OCI-LY7 (cell line): ENCODE data around the gene RAD1. TPM values are rescaled to one million over a fixed set of nuclear protein-coding genes. Genes with fewer than 3 reads are reported as not detected.

Experiments
- BruUV-seq: library from RNA; stranded (reverse); fragments of 400-500 nt; replicated peaks from 2 replicates; lab custom pipeline; 2021; lab: Mats Ljungman, UMichigan
- CTCF ChIA-PET: fragments of 300-600 bp; sonication (Branson Sonifier 250); formaldehyde crosslinking; loops from one replicate; lab custom pipeline; 2022; ENCODE audit warnings: antibody characterized with exemption; ENCODE audit not compliant: unreplicated experiment; lab: Charles Lee
- POLR2A ChIA-PET: fragments of 300-600 bp; sonication (Branson Sonifier 250); formaldehyde crosslinking; loops from one replicate; lab custom pipeline; 2022; ENCODE audit warnings: antibody characterized with exemption; lab: Charles Lee
- DNase-seq: peaks from one replicate; pipeline ENCODE4 v3.0.0-alpha.2; 2015; ENCODE audit warnings: low spot score
- H2AFZ ChIP-seq: fragments of 200-600 bp; sonication (generic), shearing (Covaris generic); 2 replicates; pipeline ENCODE4 v1.6.1; 2014; ENCODE audit warnings: mild to moderate bottlenecking, antibody characterized with exemption, low read length, moderate library complexity
- H3K27ac ChIP-seq: fragments of 200-600 bp; sonication (generic); 2 replicates; pipeline ENCODE4 v1.5.1; 2014; ENCODE audit warnings: mixed run types, low read depth, mild to moderate bottlenecking, moderate library complexity, low read length, inconsistent platforms; ENCODE audit not compliant: poor library complexity, severe bottlenecking
- H3K36me3 ChIP-seq: fragments of 200-600 bp; sonication (generic); 2 replicates; pipeline ENCODE4 v1.6.1; 2014; ENCODE audit warnings: mild to moderate bottlenecking, antibody characterized with exemption, low read length, moderate library complexity, mixed read lengths; ENCODE audit not compliant: insufficient read depth
- H3K4me1 ChIP-seq: fragments of 200-600 bp; sonication (generic); 2 replicates; pipeline ENCODE4 v1.5.1; 2014; ENCODE audit warnings: mild to moderate bottlenecking, low read length; ENCODE audit not compliant: insufficient read depth, poor library complexity, severe bottlenecking
- H3K4me2 ChIP-seq: fragments of 200-600 bp; sonication (generic); 2 replicates; pipeline ENCODE4 v1.6.1; 2014; ENCODE audit warnings: mild to moderate bottlenecking, low read length
- H3K4me3 ChIP-seq: fragments of 200-600 bp; sonication (generic); 2 replicates; pipeline ENCODE4 v1.5.1; 2014; ENCODE audit warnings: mild to moderate bottlenecking, low read depth, low read length; ENCODE audit not compliant: poor library complexity, severe bottlenecking
- H3K79me2 ChIP-seq: fragments of 200-600 bp; sonication (generic); 2 replicates; pipeline ENCODE4 v1.6.1; 2016; ENCODE audit warnings: low read depth, mild to moderate bottlenecking, low read length, moderate library complexity, mixed read lengths; ENCODE audit not compliant: insufficient read depth
- H3K9me2 ChIP-seq: fragments of 200-600 bp; sonication (generic); 2 replicates; pipeline ENCODE4 v1.6.1; 2016; ENCODE audit warnings: mild to moderate bottlenecking, low read length, mixed read lengths; ENCODE audit not compliant: insufficient read depth
- H3K9me3 ChIP-seq: fragments of 200-600 bp; sonication (generic); 2 replicates; pipeline ENCODE4 v1.6.1; 2014; ENCODE audit warnings: mild to moderate bottlenecking, mixed run types, low read length, mixed read lengths
- H4K20me1 ChIP-seq: fragments of 200-600 bp; sonication (generic); 2 replicates; pipeline ENCODE4 v1.6.1; 2014; ENCODE audit warnings: mild to moderate bottlenecking, antibody characterized with exemption, low read length, moderate library complexity, mixed read lengths; ENCODE audit not compliant: insufficient read depth
- EZH2phosphoT487 ChIP-seq: fragments of 200-600 bp; sonication (generic); IDR thresholded peaks from 2 replicates; pipeline ENCODE4 v1.6.1; 2018; ENCODE audit warnings: low read depth, borderline replicate concordance, mild to moderate bottlenecking, mixed run types, antibody characterized with exemption, low read length, moderate library complexity, mixed read lengths
- intact Hi-C: fragments of 100-400 bp; cut with micrococcal nuclease; formaldehyde crosslinking; loops from one replicate; pipeline ENCODE4 v1.10.0; 2022; ENCODE audit not compliant: unreplicated experiment
- total RNA-seq, 2 experiments: library from RNA; depleted of rRNA in 1 of 2; stranded (reverse); fragments of >200 nt in 1 of 2; shearing (Covaris generic) in 1 of 2; gene quantifications; 2 replicates each; pipeline ENCODE4 v1.2.3, GENCODE V29; 2014 to 2022
- TF ChIP-seq, protein P1 (sequence below): fragments of 200-600 bp; sonication (generic); conservative IDR thresholded peaks from 2 replicates; pipeline ENCODE4 v1.5.1; 2014; ENCODE audit warnings: mild to moderate bottlenecking, antibody characterized with exemption, low read length, moderate library complexity, mixed read lengths

The RAD1 gene
- total RNA-seq, 2 experiments from 2014 or later, result 49.2 to 82.1 TPM

DNA sequence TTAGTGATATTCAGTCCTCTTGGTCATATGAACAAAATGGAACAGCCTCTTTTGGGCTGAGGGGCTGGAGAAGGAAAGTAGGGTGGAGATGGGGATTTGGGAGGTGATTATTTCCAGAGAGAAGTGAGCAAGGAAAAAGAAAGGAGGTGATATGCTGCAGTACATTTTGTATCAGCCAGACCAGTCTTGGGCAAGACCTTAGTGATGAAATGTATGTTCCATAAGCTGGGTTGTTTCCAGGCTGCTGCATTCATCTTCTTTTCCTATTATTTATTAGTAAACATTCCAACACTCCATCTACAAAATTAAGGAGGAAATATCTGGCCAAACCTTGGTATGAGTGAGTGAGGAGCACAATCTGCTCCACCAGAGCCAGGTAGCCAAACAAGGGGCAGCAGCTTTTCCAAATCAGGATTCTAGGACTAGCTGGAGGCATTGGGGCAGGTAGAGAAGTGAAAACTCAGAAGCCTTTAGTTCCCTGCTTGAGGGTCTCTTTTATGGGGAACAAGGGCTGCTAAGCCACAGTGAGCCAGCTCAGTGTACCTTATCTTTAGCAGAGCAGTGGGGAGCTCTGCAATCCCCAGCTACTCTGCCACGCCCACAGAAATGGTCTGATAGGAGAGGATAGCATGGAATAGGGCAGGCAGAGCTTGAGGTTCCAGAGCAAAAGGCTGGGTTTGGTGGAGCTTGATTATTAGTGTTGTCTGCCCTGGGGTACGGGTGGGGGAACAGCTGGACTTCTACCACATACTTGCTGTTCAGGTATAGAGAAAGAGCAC is 19.5 kb downstream of the RAD1 start:
- Histone ChIP-seq H4K20me1 (no peaks in the 10 kb centered on the region), H3K36me3 (no peaks in the 10 kb centered on the region), H3K9me2 (no peaks in the 10 kb centered on the region), H3K27ac (no peak overlapping the region), H3K4me2 (no peak overlapping the region), H3K9me3 (no peaks in the 10 kb centered on the region), H2AFZ (no peak overlapping the region), H3K4me1 (no peaks in the 10 kb centered on the region), H3K4me3 (no peak overlapping the region), H3K79me2 (no peaks in the 10 kb centered on the region)
- DNase-seq, result no peak
- ChIA-PET CTCF (no interaction called here), POLR2A (interaction anchor here (1.0 kb wide), 1 partner anchor 12 kb away, joined by 3 read pairs; no protein-coding TSS in a partner anchor)
- intact Hi-C loops, result loop anchor here (5.0 kb wide), 1 partner anchor 424 kb away; no protein-coding TSS in a partner anchor
- TF ChIP-seq, protein P1, sequence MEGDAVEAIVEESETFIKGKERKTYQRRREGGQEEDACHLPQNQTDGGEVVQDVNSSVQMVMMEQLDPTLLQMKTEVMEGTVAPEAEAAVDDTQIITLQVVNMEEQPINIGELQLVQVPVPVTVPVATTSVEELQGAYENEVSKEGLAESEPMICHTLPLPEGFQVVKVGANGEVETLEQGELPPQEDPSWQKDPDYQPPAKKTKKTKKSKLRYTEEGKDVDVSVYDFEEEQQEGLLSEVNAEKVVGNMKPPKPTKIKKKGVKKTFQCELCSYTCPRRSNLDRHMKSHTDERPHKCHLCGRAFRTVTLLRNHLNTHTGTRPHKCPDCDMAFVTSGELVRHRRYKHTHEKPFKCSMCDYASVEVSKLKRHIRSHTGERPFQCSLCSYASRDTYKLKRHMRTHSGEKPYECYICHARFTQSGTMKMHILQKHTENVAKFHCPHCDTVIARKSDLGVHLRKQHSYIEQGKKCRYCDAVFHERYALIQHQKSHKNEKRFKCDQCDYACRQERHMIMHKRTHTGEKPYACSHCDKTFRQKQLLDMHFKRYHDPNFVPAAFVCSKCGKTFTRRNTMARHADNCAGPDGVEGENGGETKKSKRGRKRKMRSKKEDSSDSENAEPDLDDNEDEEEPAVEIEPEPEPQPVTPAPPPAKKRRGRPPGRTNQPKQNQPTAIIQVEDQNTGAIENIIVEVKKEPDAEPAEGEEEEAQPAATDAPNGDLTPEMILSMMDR, result no peak
- no peak for TF ChIP-seq EZH2phosphoT487
- no TSS peak for BruUV-seq

DNA sequence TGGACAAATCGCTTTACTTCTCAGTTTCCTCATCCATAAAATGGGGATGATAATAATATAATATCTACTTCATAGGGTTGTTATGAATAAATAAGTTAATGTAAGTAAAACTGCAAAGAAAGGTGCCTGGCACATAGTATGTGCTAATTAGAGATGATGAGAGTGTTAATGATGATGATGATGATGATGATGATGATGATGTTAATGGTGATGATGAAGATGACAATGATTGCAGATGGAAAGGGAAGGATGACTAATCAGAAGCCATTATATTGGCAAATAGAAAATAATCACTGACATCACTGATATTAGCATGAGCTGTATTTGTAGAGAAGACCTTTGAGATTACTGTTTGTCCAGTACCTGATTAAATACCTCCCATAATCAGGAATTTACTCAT is 20.6 kb downstream of the RAD1 start:
- Histone ChIP-seq H2AFZ (no peak overlapping the region), H4K20me1 (no peaks in the 10 kb centered on the region), H3K4me3 (no peak overlapping the region), H3K9me3 (no peaks in the 10 kb centered on the region), H3K36me3 (no peaks in the 10 kb centered on the region), H3K4me2 (no peak overlapping the region), H3K4me1 (no peaks in the 10 kb centered on the region), H3K27ac (no peak overlapping the region), H3K9me2 (no peaks in the 10 kb centered on the region), H3K79me2 (no peaks in the 10 kb centered on the region)
- TF ChIP-seq, protein P1, result no peak
- no peak for TF ChIP-seq EZH2phosphoT487
- POLR2A ChIA-PET, result interaction anchor here (0.7 to 2.5 kb wide), 3 partner anchors 9 to 99 kb away, joined by 3 to 11 read pairs (median 3); no protein-coding TSS in a partner anchor
- intact Hi-C loops, result loop anchor here (5.0 kb wide), 1 partner anchor 422 kb away; no protein-coding TSS in a partner anchor
- CTCF ChIA-PET, result no interaction called here
- no TSS peak for BruUV-seq
- DNase-seq, result no peak

DNA sequence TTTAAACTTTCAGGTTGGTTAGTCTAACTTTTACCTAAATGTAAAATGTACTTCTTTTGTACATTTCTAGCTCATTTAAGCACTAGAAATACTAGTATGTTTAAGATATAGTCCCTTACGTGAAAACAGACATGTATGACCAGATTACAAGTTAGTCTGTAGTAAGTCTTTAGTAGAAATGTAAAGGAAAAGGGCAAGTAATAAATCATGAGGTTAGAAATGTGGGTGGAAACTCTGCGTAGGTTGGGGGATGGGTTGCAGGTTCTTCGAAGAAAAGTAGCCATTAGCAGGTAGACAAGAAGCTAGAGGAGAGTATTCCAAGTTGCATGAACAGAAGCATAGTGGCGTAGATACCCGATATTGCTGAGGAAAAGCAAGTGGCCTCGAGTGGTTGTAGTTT is 22.9 kb downstream of the RAD1 start:
- DNase-seq, result no peak
- Histone ChIP-seq H2AFZ (no peak overlapping the region), H3K9me2 (no peaks in the 10 kb centered on the region), H3K4me3 (no peak overlapping the region), H3K4me1 (no peaks in the 10 kb centered on the region), H3K79me2 (no peaks in the 10 kb centered on the region), H3K36me3 (no peaks in the 10 kb centered on the region), H3K27ac (no peak overlapping the region), H3K4me2 (no peak overlapping the region), H4K20me1 (no peaks in the 10 kb centered on the region), H3K9me3 (no peaks in the 10 kb centered on the region)
- no TSS peak for BruUV-seq
- ChIA-PET POLR2A (interaction anchor here (2.5 kb wide), 1 partner anchor 11 kb away, joined by 11 read pairs; no protein-coding TSS in a partner anchor), CTCF (no interaction called here)
- intact Hi-C loops, result no loop called here
- TF ChIP-seq, protein P1, result no peak
- TF ChIP-seq EZH2phosphoT487, result no peak
